ELF-1 (cell line): ENCODE data around the gene INF2.
A peak's percentile ranks its signal among the peaks of the same experiment; 100 is the strongest.
"Not testable (repeated sequence)": the region's sequence is repeated elsewhere in the genome, so short reads cannot be mapped to it uniquely, and the experiment has no call there.

ENCODE experiments used
- DNase-seq: peaks from one replicate; pipeline ENCODE4 v3.0.0-alpha.2; 2016; ENCODE audit warnings: low read depth, low spot score

Gene INF2

DNA sequence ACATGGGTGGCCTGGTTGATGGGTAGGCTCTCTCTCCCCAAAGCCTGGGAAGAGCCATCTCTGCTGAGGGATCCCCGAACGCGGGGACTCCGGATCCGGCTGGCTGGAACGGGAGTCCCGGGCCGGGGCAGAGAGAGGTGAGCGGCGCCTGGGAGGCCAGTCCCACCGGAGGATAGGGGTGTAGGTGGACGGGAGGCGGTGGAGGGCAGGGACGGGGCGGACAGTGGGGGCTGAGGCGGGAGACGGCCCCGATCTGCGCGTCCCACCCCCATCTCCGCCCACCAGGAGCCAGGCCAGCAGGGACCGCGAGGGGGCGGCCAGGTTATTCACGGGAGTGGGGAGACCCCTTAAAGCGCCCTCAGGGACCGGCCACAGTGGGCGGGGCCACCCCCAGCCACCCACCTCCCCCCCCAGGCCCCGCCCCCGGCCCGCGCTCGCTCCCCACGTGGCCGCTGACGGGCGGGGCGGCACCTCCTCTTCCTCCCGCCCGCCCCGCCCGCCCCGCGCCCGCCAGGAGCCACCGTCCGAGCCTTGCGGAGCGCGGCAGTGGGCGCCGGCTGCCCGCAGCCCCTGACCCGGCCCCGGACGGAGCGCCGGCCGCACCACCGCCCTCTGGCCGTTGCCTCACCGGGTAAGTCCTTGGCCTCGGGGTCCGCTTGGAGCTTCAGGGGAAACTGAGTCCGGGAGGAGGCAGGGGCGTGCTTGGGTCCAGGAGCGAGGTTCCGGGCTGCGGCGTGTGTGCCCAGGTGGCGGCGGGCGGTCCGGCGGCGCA is at the start of gene INF2:
Gene INF2, plus strand, starts transcription at position 510 of the 772 bp plus-strand sequence. CDS start 11,748 bp downstream, outside the sequence.
- peak; percentile 60 for DNase-seq

DNA sequence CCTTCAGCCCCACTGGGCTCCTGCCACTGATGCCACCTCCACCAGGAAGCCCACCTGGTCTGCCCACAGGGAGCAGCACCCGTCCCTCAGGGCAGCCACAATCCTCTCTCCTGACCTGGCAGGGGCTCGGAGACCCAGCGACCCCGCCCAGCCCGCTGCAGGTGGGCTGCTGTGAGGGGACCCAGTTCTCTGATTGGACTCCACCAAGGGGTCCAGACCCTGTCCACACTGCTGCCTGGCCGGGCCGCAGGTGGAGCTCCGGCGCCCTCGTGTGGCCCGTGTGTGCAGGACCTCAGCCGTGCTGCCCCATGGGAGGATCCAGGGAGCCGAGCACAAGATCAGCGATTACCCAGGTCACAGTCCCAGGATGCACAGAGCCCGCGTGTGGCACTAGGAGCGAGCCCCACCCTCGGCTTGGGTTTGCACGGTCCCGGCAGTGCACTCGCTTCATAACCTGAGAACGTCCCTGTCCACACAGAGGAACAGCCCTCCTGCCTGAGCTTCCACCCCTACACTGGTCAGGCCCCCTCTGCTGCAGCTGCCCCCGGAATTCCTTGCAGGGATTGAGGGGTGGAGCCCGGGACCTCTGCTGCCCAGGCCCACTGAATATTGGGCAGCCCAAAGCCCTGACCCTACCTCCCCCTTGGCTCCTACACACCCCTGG is 49.4 kb upstream of the INF2 start:
- peak; percentile 89 for DNase-seq

- DNase-seq = no peak
Measured at GRCh38 chr14:104640681-104641080, 48.7 kb upstream of the INF2 start.

DNA sequence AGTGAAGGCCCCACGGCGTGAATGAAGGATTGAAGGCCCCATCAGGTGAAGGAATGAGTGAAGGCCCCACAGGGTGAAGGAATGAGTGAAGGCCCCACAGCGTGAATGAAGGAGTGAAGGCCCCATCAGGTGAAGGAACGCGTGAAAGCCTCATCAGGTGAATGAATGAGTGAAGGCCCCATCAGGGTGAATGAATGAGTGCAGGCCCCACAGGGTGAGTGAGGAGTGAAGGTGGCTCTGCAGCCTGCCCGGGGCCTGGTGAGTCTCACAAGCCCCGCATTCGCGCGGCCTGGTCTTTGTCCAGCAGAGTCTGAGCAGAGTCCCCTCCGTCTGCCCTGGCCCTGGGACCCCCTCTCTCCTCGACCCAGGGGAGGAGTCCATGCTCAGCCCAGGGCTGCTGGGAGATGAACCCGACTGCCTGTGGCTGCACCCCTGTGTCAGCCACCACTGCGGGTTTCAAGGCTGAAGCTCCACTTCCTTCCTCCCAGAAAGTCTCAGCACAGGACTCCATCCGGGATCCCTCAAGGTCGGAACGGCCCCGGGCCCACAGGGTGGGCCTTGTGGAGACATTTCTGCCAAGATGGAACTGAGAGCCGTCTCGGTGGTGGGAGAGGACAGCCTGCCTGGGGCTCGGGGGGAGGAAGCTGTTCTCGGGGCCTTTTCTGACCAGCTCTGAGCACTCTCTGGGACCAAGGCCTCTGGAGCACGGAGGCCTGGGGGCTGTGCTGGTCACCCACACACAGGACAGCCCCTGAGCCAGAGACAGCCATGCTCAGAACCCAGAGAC is 47.5 kb upstream of the INF2 start:
- DNase-seq = no peak

DNA sequence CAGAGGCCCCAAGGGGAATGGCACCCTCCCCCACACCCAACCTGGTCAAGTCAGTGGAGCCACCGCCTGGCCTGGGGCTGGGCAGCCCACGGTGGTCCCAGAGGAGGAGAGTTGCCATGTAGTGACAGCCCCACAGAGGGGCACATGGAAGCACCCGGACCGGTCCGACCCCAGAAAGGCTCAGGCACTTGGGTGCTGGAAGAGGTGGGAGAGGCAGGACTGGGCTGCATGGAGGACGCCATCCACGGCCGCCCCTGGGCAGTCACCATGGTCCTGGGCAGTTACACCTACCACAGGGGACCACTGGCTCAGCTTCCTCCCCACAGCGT is 46.9 kb upstream of the INF2 start:
- no peak for DNase-seq

- no peak for DNase-seq
Measured at GRCh38 chr14:104643306-104643705, 46.1 kb upstream of the INF2 start.

- DNase-seq = no peak
Measured at GRCh38 chr14:104644091-104644635, 45.3 kb upstream of the INF2 start.

- DNase-seq = no peak
Measured at GRCh38 chr14:104644656-104645378, 44.6 kb upstream of the INF2 start.

GRCh38 chr14:104647467-104648043 is 41.9 kb upstream of the INF2 start:
- no peak for DNase-seq

DNA sequence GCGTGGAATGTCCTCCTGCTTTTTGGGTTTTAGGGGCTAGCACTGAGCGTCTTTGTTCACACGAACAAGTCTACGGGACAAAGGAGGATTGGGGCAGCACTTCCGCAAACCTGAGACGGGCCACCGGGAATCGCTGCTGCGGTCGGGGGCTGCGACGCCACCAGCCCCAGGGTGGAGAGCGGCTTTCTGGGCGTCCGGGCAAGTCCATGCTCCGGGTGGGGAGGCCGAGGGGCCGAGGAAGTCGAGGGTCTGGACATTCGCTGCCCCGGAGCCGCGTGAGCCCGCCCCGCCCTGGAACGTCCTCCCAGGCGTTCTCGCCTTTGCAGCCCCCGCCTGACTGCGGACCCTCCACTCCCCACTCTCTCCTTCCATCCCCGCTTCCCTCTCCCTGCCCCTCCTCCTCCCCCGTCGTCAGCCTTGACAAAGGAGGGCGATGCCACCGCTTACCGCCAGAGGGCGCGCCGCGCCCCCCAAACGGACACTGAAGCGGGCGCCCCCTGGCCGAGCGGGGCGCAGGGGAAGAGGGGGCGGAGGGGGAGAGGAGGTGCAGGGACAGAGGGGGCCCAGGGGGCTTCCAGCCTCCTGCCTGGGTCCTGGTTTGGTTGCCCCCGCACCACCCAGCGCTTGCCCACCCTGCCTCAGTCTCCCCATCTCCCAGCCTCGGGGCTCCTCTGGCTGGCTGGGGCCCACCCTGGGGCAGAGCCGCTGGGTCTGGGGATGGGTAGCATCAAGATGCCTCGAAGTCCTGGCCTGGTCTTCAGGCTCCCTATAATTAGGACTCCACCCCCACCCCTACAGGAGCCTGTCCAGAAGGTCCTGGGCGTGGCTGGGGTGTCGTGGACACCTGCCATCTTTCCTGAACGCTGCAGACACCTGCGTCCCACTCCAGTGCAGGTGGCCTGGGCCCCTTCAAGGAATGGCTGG is 39.1 kb upstream of the INF2 start:
- peak; percentile 83 for DNase-seq

DNA sequence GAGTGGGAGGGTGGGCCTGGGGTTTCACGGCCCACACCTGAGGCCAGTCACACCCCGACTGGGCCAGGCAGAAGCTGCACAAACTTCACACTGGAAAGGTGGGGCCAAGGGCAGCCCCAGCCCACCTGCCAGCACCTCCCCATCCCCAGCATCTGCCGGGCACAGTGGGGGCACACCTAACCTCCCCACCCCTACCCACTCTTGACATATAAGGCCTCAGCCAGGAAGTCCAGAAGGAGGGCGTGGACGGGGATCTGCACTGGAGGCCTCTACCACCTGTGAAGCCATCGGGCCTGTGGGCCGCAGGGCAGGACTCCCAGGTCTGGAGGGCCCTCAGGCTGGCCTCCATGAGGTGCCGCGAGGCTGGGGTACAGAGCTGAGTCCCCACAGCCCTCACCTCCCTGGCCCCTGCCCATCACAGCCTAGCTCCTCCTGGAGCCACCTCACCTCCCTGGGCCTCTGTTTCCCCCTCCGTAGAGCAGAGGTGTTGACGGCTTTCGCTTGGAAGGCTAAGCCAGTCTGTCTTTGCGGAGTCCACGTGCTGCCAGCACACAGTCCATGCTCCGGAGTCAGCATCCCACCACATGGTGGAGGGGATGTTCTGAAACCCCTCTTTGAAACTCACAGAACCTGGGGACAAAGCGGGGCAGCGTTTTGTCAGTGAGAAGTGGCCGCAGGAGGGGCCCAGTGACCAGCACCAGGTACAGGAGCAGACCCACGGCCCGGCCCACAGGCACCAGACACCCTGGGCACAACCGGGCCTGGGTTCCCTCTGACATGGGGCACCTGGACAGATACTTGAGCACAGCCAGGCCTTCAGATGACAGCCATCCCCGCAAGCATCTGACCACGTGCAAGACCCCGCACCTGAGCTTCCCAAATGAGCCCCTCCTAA is 38.2 kb upstream of the INF2 start:
- DNase-seq = no peak

GRCh38 chr14:104651876-104652260 is 37.5 kb upstream of the INF2 start:
- DNase-seq = no peak

DNA sequence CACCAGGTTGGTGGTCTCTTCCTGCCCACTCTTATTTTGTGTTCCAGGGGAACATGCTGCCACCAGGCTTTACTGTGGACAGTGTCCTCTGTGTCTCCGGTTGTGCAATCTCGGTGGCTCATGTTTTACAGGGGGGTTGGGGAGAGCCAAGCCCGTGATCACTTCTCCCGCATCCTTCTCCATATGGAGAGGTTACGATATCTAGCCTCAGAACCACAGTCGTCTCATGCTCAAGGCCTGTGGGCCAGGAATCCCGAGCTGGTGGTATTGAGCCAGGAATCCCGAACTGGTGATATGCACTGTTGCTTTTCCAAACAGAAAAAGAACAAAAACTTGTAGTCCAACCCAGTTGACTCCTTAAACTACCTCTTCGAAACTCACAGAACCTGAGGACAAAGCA is 37.0 kb upstream of the INF2 start:
- DNase-seq = no peak

GRCh38 chr14:104653130-104653920 is 36.1 kb upstream of the INF2 start:
- not testable (repeated sequence) for DNase-seq

GRCh38 chr14:104654119-104654518 is 35.3 kb upstream of the INF2 start:
- no peak for DNase-seq

DNA sequence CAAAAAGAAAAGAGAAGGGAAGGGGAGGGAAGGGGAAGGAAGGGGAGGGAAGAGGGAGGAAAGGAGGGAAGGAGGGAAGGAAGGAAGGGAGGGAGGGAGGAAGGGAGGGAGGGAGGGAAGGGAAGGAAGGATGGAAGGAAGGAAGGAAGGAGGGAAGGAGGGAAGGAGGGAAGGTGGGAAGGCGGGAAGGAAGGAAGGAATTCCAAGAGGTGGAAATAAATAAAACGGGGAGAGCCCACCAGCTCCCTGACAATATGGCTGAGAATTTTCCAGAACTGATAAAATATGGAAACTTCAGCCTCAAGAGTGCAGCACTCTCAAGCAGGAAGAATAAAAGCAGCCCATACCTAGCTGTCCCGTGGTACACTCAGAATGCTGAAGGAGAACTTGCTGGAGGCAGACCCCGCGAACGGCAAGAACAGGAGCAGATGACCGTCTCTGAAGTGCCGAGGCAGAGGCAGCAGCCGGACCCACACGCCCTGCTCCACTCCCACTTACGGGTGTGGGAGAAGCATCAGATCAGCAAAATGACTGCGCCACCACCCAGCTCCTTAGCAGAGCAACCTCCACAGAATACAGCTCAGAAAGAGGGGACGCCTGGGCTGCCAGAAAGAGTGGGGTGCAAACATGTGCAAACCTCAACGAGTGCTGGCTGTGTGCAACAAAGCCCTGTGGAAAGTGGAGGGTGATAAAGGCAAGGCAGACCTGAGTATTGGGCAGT is 34.1 kb upstream of the INF2 start:
- DNase-seq = no peak

DNA sequence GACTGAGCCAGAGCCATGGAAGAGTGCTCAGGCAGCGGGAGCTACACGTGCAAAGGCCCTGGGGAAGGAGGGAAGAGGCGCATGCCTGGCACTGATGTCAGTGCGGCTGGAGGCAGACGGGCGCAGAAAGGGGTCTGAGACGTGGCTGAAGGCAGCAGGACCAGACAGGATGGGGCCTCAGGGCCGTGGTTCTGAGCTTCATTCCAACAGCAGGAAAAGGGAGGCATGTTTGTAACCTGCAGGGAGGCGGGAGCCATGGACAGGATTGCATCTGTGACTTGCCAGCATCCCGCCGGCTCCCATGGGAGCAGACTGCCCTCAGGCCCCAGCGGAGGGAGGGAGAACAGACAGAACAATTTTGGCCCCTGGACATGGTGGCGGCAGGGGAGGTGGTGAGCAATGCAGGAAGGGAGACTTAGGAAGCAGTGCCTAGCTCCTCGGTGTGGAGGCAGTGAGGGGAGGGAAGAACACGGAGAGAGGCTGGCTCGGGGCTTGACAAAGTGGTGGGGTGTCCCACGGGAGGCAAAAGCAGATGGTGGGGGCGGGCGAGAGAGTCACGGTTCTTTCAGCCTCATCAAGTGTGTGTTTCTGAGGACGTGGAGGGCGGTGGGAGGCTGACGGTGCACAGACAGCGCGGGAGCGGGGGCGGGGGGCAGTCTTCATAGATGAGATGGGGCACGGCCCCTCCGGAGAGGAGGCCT is 33.3 kb upstream of the INF2 start:
- no peak for DNase-seq
